SIG-M5 (cell line): ENCODE results near the gene NBEAL2.
"Not testable (repeated sequence)": the region's sequence is repeated elsewhere in the genome, so short reads cannot be mapped to it uniquely, and the experiment has no call there.

Experiments
- DNase-seq: peaks from one replicate; lab custom pipeline; 2025; lab: John Stamatoyannopoulos, UW

NBEAL2 gene

GRCh38 chr3:47012342-47013230 is 33.1 kb downstream of the NBEAL2 start:
- no peak for DNase-seq

DNA sequence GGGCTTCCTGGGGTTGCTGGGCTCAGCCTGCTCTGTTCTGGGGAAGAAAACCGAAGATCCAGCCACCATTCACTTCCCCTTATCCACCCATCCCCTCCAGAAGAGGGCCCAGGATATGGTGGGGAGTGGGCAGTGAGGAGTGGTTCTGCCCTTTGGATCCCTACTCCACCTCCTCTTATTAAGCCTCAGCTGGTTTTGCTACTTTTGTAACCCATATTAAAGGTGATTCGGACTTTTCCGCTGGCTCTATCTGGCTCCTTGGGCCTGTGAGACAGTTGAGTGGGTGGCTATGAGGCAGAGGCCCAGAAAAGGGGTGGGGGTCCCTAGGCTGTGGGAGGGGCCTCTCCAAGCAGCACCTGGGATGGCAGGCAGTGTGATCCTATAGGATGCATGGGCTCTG is 33.8 kb downstream of the NBEAL2 start:
- DNase-seq = no peak

- no peak for DNase-seq
These were observed 34.6 kb downstream of the NBEAL2 start for GRCh38 chr3:47014036-47014435.

DNA sequence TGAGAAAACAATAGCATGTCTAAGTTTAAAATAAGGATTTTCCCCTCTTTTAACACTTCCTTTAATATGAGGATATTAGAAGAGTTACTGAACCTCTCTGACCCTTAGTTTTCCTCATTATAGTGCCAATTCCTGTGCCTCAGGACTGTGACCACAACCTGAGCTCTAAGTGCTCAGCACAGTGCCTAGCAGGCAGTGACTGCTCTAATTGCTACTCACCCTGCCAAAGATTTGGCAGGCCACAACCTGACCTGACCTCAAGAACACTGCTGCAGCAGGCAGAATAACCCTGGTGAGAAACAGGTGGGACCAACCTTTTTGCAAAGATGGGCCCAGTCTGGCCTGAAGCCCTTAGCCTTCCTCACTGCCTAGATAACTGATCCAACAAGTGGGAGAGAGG is 35.7 kb downstream of the NBEAL2 start:
- DNase-seq = no peak

- no peak for DNase-seq
These were observed 36.8 kb downstream of the NBEAL2 start for GRCh38 chr3:47016086-47016933.

- no peak for DNase-seq
These were observed 37.5 kb downstream of the NBEAL2 start for GRCh38 chr3:47016934-47017435.

DNA sequence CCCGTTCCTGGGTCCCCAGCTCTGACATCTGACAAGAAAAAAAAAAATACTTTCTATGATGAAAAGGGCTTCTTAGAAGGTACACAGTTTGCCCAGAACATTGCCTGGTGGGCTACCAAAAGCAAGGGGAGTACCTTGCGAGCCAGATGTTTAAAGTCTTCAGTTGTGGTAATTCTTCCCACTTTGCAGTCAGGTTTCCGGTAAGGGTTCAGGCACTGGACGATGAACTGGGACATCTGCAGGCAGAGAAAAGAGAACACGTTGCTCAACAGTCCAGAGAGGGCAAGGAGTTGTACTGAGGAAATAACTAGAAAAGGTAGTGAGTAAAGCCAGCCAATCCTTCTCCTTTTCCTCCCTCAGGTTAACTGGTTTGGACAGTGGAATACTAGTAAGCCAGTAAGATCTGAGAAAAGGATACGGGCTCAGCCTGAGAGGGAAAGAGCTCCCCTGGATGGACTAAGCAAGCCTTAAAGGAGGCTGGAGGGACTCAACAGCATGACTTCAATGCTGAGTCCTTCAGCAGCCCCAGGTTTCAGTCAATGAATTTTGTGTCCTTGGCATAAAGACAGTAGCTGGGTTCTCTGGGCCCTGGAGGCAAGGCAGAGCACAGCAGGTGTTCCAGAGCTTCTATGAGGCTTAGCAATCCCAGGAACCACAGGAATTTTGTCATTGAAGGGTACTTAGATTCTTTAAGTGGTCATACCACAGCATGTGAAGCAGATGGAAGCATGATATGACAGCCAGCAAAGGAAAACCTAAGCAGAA is 38.2 kb downstream of the NBEAL2 start:
- DNase-seq = no peak

DNA sequence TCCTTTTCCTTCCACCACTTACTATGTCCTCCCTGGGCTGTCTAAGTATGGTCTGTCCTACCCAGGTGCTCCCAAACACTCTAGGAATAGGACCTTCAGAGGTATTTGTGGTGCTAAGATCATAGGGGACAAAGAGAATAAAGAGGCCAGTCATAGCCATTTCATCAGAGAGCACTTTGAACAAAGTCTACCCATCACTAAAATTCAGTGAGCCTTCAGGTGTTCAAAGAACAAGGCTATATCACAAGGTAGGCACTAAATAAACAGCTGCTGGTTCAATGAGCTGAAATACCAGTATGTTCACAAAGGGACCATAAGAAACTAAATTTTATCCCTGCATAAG is 38.8 kb downstream of the NBEAL2 start:
- DNase-seq = no peak

- no peak for DNase-seq
These were observed 39.7 kb downstream of the NBEAL2 start for GRCh38 chr3:47019201-47019600.

- no peak for DNase-seq
These were observed 40.8 kb downstream of the NBEAL2 start for GRCh38 chr3:47020311-47020710.

DNA sequence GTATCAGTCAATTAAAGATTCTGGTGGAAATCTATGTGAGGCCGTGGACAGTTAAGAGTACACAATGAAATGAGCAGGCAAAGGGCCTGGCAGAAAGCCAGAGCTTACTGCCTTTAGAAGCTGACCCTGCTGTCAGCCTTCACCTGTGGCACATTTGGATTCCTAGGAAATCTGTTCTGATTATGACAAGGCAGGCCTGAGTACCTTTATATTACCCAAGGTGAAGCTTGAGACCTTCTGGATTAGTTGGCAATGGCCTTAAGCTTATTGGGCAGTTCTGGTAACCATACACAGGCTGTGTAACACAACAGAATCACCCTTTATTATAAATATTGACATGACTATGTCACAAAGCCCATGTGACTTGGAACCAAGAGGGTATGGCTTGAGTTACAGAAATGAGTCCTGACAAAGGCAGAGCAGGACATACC is 43.2 kb downstream of the NBEAL2 start:
- no peak for DNase-seq

GRCh38 chr3:47024932-47025331 is 45.5 kb downstream of the NBEAL2 start:
- no peak for DNase-seq

DNA sequence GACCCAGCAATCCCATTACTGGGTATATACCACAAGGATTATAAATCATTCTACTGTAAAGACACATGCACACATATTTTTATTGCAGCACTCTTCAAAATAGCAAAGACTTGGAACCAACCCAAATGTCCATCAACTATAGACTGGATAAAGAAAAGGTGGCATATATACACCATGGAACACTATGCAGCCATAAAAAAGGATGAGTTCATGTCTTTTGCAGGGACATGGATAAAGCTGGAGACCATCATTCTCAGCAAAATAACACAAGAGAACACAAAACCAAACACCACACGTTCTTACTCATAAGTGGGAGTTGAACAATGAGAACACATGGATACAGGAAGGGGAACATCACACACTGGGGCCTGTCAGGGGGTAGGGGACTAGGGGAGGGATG is 47.0 kb downstream of the NBEAL2 start:
- not testable (repeated sequence) for DNase-seq

DNA sequence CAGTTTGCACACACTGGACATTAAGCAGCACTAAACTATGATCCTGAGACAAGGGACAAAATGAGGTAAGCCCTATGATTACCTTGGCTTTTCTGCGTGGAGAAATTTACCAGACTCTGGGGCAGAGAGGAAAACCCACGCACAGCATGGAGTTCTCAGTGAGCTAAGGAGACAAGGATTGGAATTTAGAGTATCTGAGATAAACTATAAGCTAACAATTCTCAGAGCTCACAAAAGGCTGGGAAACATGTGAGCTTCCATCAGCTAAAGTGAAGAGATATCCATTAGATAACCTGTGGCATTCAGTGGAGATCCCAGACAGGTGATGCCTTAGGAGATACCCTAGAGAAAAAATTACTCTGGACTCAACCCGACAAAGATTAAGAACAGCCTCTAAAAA is 48.7 kb downstream of the NBEAL2 start:
- no peak for DNase-seq

DNA sequence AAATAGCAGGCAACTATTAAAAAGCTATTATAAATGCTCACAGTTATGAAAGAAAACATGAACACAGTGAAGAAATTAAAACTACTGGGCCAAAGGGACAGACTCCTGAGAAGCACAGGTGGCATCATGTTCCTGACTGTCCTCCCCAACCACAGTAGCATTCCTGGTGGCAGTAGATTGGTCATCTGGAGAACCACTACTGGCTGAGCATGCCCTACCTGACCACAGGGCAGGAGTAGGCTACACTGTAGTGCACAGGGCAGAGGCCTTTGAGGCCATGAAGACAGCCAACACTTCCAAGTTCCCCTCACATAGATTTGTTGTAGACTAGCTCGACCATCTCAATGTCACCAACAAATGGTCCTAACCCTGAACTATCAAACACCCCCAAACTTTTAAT is 49.2 kb downstream of the NBEAL2 start:
- no peak for DNase-seq

- not testable (repeated sequence) for DNase-seq
These were observed 51.6 kb downstream of the NBEAL2 start for GRCh38 chr3:47031041-47031440.

DNA sequence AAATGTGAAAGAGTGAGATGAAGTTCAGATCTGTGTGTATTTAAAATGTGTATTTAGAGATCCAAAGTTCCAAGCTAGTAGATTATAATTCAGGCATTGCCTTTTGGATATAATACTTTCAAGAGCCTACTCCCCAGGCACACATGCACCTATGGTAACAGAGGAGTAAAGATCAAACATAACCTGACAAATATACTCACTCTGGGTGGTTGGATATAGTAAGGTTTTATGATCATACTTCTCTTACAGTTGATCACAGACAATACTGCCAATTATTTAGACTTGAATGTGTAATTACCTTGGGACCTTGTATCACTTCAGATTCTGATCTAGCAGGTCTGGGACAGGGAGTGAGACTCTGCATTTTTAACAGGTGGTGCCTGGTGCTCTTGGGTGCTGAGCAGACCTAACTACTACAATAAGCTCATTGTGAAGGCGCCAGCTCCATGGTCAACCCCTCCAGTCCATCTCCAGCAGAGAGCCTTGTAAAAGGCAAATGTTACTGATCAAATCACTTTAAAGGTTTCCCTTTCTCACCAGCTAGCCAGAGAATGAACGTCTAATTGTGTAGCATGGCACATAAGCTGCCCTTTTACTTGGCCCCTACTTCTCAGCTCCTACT is 55.5 kb downstream of the NBEAL2 start:
- DNase-seq = no peak

GRCh38 chr3:47035645-47036044 is 56.2 kb downstream of the NBEAL2 start:
- no peak for DNase-seq

DNA sequence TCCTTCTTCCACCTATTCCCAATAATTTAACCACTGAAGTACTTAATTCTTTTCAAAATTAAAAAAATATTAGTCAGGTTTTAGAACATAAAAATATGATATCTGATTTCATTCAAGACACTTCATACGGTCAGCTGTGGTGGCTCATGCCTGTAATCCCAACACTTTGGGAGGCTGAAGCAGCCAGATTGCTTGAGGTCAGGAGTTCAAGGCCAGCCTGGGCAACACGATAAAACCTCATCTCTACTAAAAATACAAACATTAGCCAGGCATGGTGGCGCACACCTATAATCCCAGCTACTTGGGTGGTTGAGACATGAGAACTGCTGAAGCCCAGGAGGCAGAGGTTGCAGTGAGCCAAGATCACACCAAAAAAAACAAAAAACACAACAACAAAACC is 56.7 kb downstream of the NBEAL2 start:
- DNase-seq = no peak

DNA sequence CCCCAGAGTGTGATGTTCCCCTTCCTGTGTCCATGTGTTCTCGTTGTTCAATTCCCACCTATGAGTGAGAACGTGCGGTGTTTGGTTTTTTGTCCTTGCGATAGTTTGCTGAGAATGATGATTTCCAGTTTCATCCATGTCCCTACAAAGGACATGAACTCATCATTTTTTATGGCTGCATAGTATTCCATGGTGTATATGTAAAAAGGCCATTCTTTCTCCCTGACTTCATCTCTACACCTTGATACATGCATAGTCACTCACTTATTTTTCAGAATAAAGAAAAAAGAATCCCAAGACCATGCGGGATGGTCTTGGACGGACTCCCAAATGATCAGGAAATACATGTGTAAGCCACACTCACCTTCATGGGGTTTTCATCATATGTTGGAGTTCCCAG is 57.8 kb downstream of the NBEAL2 start:
- not testable (repeated sequence) for DNase-seq

- no peak for DNase-seq
These were observed 61.6 kb downstream of the NBEAL2 start for GRCh38 chr3:47041114-47041513.
